HepG2 (cell line): ENCODE measurements around the gene MTM1. TPM values are rescaled to one million over a fixed set of nuclear protein-coding genes. Genes with fewer than 3 reads are reported as not detected.

Experiments used
- CENPT ChIP-seq: sonication (generic); formaldehyde crosslinking; IDR thresholded peaks from 2 replicates; pipeline ENCODE4 v1.8.0; 2022; ENCODE audit warnings: low read depth, mild to moderate bottlenecking, moderate library complexity, missing genetic modification reagents
- GABPB1 ChIP-seq: IDR thresholded peaks from 2 replicates; pipeline ENCODE4 v1.6.1; 2016; ENCODE audit warnings: mild to moderate bottlenecking, missing genetic modification reagents, moderate library complexity, missing compliant biosample characterization
- NR3C1 ChIP-seq: sonication (generic); formaldehyde crosslinking; IDR thresholded peaks from 2 replicates; pipeline ENCODE4 v1.4.0; 2020; ENCODE audit warnings: missing genetic modification reagents
- SMYD3 ChIP-seq: sonication (generic); formaldehyde crosslinking; IDR thresholded peaks from 2 replicates; pipeline ENCODE4 v1.8.1; 2023; ENCODE audit warnings: mild to moderate bottlenecking, missing genetic modification reagents
- ZBTB38 ChIP-seq: sonication (generic); formaldehyde crosslinking; IDR thresholded peaks from 2 replicates; pipeline ENCODE4 v1.5.1; 2020; ENCODE audit warnings: mild to moderate bottlenecking, missing genetic modification reagents
- ZMAT3 ChIP-seq: sonication (generic); formaldehyde crosslinking; conservative IDR thresholded peaks from 2 replicates; pipeline ENCODE4 v1.7.0; 2021; ENCODE audit warnings: missing genetic modification reagents
- ZNF205 ChIP-seq: IDR thresholded peaks from 2 replicates; pipeline ENCODE4 v1.6.1; 2018; ENCODE audit warnings: missing biosample characterization, missing genetic modification reagents
- ZNF383 ChIP-seq: sonication (generic); formaldehyde crosslinking; IDR thresholded peaks from 2 replicates; pipeline ENCODE4 v1.4.0; 2020; ENCODE audit warnings: missing genetic modification reagents, mild to moderate bottlenecking, borderline replicate concordance
- polyA plus RNA-seq, 8 experiments: library from polyadenylated mRNA; depleted of rRNA in 3 of 8; stranded (reverse) in 7 of 8; unstranded in 1 of 8; fragments of >200 nt; fragmentation: Illumina TruSeq in 4 of 8; extraction: Trizol in 4 of 8; gene quantifications; 2 replicates each; pipeline versions ENCODE4 v1.2.1 to v1.2.3, GENCODE V29; 2011 to 2016; ENCODE audit warnings: low read depth in 4 of 8, missing spikeins in 1 of 8, mixed read lengths in 1 of 8; ENCODE audit not compliant: insufficient read depth in 1 of 8
- total RNA-seq, 5 experiments: library from RNA; depleted of rRNA; stranded (reverse); fragments of >200 nt; fragmentation: Illumina TruSeq; extraction: Trizol; gene quantifications; 2 replicates each; pipeline ENCODE4 v1.2.3, GENCODE V29; 2016; ENCODE audit warnings: low read depth in 1 of 5
- TF ChIP-seq, protein P1 (sequence below): sonication (generic); formaldehyde crosslinking; conservative IDR thresholded peaks from 2 replicates; pipeline ENCODE4 v1.8.0; 2022; ENCODE audit warnings: low read depth, missing genetic modification reagents
- TF ChIP-seq, protein P2 (sequence below): IDR thresholded peaks from 2 replicates; pipeline ENCODE4 v1.6.1; 2012; ENCODE audit warnings: low read length, improper control_type of control experiment
- TF ChIP-seq, protein P3 (sequence below): sonication (generic); formaldehyde crosslinking; IDR thresholded peaks from 2 replicates; pipeline ENCODE4 v1.5.0; 2020; ENCODE audit warnings: mild to moderate bottlenecking, missing genetic modification reagents, borderline replicate concordance
- TF ChIP-seq, protein P4 (sequence below): sonication (generic); formaldehyde crosslinking; IDR thresholded peaks from 2 replicates; pipeline ENCODE4 v1.4.0; 2020; ENCODE audit warnings: missing genetic modification reagents, borderline replicate concordance

The MTM1 gene
- total and polyA plus RNA-seq, 2 of the 13 experiments (the other 11 are each of a cell fraction or from before 2014, with no cell fraction given), result 12.0 to 15.2 TPM

DNA sequence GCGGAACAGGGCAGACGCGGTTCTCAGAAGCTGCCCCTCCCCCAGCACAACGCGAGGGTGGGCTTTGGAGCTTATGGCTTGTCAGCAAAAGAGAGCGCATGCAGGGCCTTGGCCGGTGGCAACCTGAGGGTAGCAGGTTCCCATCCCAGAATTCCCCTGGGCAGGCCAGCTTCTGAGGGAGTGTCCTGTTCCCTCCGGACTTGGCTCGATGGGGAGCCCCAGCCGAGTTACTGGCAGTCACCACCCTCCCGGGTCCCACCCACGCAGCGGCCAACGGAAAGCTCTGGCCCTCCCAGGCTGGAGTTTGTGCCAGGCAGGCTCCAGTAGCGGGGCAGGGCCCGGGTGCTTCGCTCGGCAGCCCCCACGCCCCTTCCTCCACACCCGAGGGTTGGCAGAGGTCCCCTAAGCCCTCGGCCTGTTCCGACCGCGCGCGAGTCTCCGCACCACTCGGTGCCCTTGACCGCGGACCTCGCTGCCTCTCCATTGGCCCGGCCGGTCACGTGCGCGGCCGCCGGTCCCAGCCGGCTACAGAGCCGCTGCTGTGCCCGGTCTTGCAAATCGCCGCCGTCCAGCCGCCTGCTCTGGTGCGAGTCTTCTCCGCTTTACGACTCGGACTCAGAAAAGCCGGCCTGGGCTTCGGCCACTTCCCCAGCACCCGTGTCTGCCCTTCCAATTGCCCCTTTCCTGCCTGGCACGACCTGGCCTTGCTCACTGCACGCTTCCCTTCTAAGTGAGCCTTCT, 20.9 kb upstream of the MTM1 start (continued):
- TF ChIP-seq, protein P1, sequence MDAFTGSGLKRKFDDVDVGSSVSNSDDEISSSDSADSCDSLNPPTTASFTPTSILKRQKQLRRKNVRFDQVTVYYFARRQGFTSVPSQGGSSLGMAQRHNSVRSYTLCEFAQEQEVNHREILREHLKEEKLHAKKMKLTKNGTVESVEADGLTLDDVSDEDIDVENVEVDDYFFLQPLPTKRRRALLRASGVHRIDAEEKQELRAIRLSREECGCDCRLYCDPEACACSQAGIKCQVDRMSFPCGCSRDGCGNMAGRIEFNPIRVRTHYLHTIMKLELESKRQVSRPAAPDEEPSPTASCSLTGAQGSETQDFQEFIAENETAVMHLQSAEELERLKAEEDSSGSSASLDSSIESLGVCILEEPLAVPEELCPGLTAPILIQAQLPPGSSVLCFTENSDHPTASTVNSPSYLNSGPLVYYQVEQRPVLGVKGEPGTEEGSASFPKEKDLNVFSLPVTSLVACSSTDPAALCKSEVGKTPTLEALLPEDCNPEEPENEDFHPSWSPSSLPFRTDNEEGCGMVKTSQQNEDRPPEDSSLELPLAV (CRISPR knock-in tag), result no peak
- TF ChIP-seq SMYD3 (CRISPR knock-in tag) (no peak), NR3C1 (CRISPR knock-in tag) (no peak), GABPB1 (CRISPR knock-in tag) (peak; percentile 61; the same call in 1 of the 2 replicates), CENPT (no peak), ZBTB38 (CRISPR knock-in tag) (no peak), ZNF205 (no peak), ZNF383 (CRISPR knock-in tag) (no peak), ZMAT3 (CRISPR knock-in tag) (no peak; the same call in 1 of the 2 replicates)
- TF ChIP-seq, protein P2, sequence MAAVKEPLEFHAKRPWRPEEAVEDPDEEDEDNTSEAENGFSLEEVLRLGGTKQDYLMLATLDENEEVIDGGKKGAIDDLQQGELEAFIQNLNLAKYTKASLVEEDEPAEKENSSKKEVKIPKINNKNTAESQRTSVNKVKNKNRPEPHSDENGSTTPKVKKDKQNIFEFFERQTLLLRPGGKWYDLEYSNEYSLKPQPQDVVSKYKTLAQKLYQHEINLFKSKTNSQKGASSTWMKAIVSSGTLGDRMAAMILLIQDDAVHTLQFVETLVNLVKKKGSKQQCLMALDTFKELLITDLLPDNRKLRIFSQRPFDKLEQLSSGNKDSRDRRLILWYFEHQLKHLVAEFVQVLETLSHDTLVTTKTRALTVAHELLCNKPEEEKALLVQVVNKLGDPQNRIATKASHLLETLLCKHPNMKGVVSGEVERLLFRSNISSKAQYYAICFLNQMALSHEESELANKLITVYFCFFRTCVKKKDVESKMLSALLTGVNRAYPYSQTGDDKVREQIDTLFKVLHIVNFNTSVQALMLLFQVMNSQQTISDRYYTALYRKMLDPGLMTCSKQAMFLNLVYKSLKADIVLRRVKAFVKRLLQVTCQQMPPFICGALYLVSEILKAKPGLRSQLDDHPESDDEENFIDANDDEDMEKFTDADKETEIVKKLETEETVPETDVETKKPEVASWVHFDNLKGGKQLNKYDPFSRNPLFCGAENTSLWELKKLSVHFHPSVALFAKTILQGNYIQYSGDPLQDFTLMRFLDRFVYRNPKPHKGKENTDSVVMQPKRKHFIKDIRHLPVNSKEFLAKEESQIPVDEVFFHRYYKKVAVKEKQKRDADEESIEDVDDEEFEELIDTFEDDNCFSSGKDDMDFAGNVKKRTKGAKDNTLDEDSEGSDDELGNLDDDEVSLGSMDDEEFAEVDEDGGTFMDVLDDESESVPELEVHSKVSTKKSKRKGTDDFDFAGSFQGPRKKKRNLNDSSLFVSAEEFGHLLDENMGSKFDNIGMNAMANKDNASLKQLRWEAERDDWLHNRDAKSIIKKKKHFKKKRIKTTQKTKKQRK, result no peak
- TF ChIP-seq, protein P3, sequence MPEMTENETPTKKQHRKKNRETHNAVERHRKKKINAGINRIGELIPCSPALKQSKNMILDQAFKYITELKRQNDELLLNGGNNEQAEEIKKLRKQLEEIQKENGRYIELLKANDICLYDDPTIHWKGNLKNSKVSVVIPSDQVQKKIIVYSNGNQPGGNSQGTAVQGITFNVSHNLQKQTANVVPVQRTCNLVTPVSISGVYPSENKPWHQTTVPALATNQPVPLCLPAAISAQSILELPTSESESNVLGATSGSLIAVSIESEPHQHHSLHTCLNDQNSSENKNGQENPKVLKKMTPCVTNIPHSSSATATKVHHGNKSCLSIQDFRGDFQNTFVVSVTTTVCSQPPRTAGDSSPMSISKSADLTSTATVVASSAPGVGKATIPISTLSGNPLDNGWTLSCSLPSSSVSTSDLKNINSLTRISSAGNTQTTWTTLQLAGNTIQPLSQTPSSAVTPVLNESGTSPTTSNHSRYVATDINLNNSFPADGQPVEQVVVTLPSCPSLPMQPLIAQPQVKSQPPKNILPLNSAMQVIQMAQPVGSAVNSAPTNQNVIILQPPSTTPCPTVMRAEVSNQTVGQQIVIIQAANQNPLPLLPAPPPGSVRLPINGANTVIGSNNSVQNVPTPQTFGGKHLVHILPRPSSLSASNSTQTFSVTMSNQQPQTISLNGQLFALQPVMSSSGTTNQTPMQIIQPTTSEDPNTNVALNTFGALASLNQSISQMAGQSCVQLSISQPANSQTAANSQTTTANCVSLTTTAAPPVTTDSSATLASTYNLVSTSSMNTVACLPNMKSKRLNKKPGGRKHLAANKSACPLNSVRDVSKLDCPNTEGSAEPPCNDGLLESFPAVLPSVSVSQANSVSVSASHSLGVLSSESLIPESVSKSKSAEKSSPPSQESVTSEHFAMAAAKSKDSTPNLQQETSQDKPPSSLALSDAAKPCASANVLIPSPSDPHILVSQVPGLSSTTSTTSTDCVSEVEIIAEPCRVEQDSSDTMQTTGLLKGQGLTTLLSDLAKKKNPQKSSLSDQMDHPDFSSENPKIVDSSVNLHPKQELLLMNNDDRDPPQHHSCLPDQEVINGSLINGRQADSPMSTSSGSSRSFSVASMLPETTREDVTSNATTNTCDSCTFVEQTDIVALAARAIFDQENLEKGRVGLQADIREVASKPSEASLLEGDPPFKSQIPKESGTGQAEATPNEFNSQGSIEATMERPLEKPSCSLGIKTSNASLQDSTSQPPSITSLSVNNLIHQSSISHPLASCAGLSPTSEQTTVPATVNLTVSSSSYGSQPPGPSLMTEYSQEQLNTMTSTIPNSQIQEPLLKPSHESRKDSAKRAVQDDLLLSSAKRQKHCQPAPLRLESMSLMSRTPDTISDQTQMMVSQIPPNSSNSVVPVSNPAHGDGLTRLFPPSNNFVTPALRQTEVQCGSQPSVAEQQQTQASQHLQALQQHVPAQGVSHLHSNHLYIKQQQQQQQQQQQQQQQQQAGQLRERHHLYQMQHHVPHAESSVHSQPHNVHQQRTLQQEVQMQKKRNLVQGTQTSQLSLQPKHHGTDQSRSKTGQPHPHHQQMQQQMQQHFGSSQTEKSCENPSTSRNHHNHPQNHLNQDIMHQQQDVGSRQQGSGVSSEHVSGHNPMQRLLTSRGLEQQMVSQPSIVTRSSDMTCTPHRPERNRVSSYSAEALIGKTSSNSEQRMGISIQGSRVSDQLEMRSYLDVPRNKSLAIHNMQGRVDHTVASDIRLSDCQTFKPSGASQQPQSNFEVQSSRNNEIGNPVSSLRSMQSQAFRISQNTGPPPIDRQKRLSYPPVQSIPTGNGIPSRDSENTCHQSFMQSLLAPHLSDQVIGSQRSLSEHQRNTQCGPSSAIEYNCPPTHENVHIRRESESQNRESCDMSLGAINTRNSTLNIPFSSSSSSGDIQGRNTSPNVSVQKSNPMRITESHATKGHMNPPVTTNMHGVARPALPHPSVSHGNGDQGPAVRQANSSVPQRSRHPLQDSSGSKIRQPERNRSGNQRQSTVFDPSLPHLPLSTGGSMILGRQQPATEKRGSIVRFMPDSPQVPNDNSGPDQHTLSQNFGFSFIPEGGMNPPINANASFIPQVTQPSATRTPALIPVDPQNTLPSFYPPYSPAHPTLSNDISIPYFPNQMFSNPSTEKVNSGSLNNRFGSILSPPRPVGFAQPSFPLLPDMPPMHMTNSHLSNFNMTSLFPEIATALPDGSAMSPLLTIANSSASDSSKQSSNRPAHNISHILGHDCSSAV (CRISPR knock-in tag), result no peak
- TF ChIP-seq, protein P4, sequence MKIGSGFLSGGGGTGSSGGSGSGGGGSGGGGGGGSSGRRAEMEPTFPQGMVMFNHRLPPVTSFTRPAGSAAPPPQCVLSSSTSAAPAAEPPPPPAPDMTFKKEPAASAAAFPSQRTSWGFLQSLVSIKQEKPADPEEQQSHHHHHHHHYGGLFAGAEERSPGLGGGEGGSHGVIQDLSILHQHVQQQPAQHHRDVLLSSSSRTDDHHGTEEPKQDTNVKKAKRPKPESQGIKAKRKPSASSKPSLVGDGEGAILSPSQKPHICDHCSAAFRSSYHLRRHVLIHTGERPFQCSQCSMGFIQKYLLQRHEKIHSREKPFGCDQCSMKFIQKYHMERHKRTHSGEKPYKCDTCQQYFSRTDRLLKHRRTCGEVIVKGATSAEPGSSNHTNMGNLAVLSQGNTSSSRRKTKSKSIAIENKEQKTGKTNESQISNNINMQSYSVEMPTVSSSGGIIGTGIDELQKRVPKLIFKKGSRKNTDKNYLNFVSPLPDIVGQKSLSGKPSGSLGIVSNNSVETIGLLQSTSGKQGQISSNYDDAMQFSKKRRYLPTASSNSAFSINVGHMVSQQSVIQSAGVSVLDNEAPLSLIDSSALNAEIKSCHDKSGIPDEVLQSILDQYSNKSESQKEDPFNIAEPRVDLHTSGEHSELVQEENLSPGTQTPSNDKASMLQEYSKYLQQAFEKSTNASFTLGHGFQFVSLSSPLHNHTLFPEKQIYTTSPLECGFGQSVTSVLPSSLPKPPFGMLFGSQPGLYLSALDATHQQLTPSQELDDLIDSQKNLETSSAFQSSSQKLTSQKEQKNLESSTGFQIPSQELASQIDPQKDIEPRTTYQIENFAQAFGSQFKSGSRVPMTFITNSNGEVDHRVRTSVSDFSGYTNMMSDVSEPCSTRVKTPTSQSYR (CRISPR knock-in tag), result 0 out of 2 replicates have a peak, but pooled peaks have one; percentile 17
